ENCODE measurements around the gene ITGB3BP. TPM values are rescaled to one million over a fixed set of nuclear protein-coding genes. Genes with fewer than 3 reads are reported as not detected.

ITGB3BP gene
- total and polyA plus RNA-seq, 2 of the 8 experiments (the other 6 are each of a cell fraction or from before 2014, with no cell fraction given), result 17.6 to 49.1 TPM

DNA sequence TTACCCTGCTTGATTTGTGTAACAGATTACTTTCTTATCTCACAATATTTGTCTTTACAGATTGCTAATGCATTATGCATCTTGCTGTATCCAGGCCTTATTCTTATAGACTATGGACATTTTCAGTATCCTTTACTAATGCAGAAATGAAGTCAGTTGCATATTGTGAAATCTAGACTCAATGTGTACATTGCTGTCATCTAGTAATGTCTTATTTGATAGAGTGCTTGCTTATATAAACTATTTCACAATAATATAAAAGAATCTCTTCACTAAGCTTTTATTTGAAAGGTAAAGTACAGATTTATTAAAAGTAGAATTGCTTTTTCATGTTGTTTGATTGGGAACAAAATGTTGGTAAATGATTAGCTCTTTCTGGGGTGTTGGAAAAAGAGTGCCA lies 116.0 kb downstream of the ITGB3BP start:
- H2BK120ac ChIP-seq (replicated peaks; ENCODE audit: low read depth, low read length), result no peak overlapping the region
- no peak overlapping the region for H2BK5ac ChIP-seq (ENCODE audit: low read depth, low read length)
- no peak overlapping the region for H2BK20ac ChIP-seq (ENCODE audit: low read length)
- no peak overlapping the region for H2BK15ac ChIP-seq (ENCODE audit: low read length)
- H3K14ac ChIP-seq (ENCODE audit: insufficient read length), result no peak overlapping the region
- no peaks in the 10 kb centered on the region for H4K20me1 ChIP-seq (replicated peaks in 1 of 2; ENCODE audit: control insufficient read depth in 1 of 2, insufficient read depth in 2 of 2, low read length in 2 of 2)
- POLR2A ChIA-PET (ENCODE audit: partially characterized antibody), result no interaction called here
- H2BK12ac ChIP-seq (ENCODE audit: low read depth, low read length), result no peak overlapping the region
- H3K4me1 ChIP-seq (replicated peaks in 1 of 4; ENCODE audit: control insufficient read depth in 3 of 4, insufficient read depth in 4 of 4, low read length in 3 of 4), result no peaks in the 10 kb centered on the region; a peak in 1 of 7 replicates
- H3K18ac ChIP-seq (ENCODE audit: extremely low read depth, low read length), result no peak overlapping the region
- H3K9ac ChIP-seq (replicated peaks in 1 of 4; ENCODE audit: extremely low read depth in 1 of 4, low read depth in 3 of 4, low read length in 3 of 4), result no peak overlapping the region
- CTCF ChIA-PET (ENCODE audit: partially characterized antibody), result interaction anchor here (0.6 to 0.8 kb wide), 2 partner anchors 37 to 180 kb away, joined by 3 read pairs; no protein-coding TSS in a partner anchor
- no peak overlapping the region for H3K4me2 ChIP-seq (ENCODE audit: insufficient read depth in 1 of 2, low read depth in 2 of 2, low read length in 2 of 2)
- H3K4ac ChIP-seq (replicated peaks; ENCODE audit: insufficient read length, low read depth, low read length), result no peak overlapping the region
- no peaks in the 10 kb centered on the region for H3K9me3 ChIP-seq (ENCODE audit: insufficient read depth in 2 of 2, low read depth in 1 of 2, low read length in 1 of 2)
- H3K79me1 ChIP-seq (ENCODE audit: low read depth, low read length), result no peaks in the 10 kb centered on the region
- H2AFZ ChIP-seq (ENCODE audit: low read length), result no peak overlapping the region
- H4K5ac ChIP-seq (ENCODE audit: insufficient read length, low read depth, low read length), result no peak overlapping the region
- DNase-seq (ENCODE audit: low read depth in 1 of 2, low spot score in 2 of 2) (no peak), FAIRE-seq (no peak)
- no peak overlapping the region for H2AK5ac ChIP-seq (ENCODE audit: low read depth, low read length)
- H3K23me2 ChIP-seq (ENCODE audit: low read depth, low read length), result no peaks in the 10 kb centered on the region
- no peak overlapping the region for H3K23ac ChIP-seq (ENCODE audit: insufficient read length)
- H3K79me2 ChIP-seq (ENCODE audit: control insufficient read depth in 1 of 2, insufficient read depth in 2 of 2, low read length in 2 of 2), result no peaks in the 10 kb centered on the region
- no peak overlapping the region for H4K8ac ChIP-seq (ENCODE audit: extremely low read depth, insufficient read depth, low read length)
- H3K27ac ChIP-seq (ENCODE audit: low read depth, low read length), result no peak overlapping the region
- H3K36me3 ChIP-seq (ENCODE audit: control insufficient read depth in 2 of 4, insufficient read depth in 4 of 4, low read length in 3 of 4), result no peaks in the 10 kb centered on the region
- H3K56ac ChIP-seq (replicated peaks; ENCODE audit: insufficient read length, low read depth, low read length), result no peak overlapping the region
- H3K4me3 ChIP-seq (ENCODE audit: extremely low read depth in 1 of 4, insufficient read depth in 2 of 4, low read depth in 3 of 4, low read length in 4 of 4), result no peak overlapping the region
- H4K91ac ChIP-seq (replicated peaks; ENCODE audit: insufficient read length, low read length), result no peak overlapping the region
- H3K27me3 ChIP-seq (replicated peaks in 1 of 4; ENCODE audit: control insufficient read depth in 3 of 4, extremely low read depth in 1 of 4, insufficient read depth in 3 of 4, low read length in 3 of 4), result no peaks in the 10 kb centered on the region
- no peak for TF ChIP-seq ASH2L (IDR thresholded peaks at IDR 0.05; ENCODE audit: low read length)
- no peak for TF ChIP-seq RXRA (IDR thresholded peaks at IDR 0.05; ENCODE audit: insufficient read depth, low read depth, low read length)
- no peak for TF ChIP-seq EGR1 (IDR thresholded peaks at IDR 0.05; ENCODE audit: borderline replicate concordance, low read depth, low read length)
- TF ChIP-seq, protein P1, sequence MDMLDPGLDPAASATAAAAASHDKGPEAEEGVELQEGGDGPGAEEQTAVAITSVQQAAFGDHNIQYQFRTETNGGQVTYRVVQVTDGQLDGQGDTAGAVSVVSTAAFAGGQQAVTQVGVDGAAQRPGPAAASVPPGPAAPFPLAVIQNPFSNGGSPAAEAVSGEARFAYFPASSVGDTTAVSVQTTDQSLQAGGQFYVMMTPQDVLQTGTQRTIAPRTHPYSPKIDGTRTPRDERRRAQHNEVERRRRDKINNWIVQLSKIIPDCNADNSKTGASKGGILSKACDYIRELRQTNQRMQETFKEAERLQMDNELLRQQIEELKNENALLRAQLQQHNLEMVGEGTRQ (IDR thresholded peaks at IDR 0.05; ENCODE audit: low read length), result no peak
- no peak for TF ChIP-seq TAF1 (IDR thresholded peaks at IDR 0.05; ENCODE audit: low read depth, low read length)
- no peak for TF ChIP-seq GABPA (IDR thresholded peaks at IDR 0.05; ENCODE audit: borderline replicate concordance, insufficient read depth, low read length)
- no peak for TF ChIP-seq SIX5 (IDR thresholded peaks at IDR 0.05; ENCODE audit: low read depth, low read length)
- no peak for TF ChIP-seq NRF1 (IDR thresholded peaks at IDR 0.05; ENCODE audit: low read depth, low read length)
- no peak for TF ChIP-seq JUND (IDR thresholded peaks at IDR 0.05; ENCODE audit: low read length)
- TF ChIP-seq SAP30 (IDR thresholded peaks at IDR 0.05; ENCODE audit: insufficient read depth, insufficient replicate concordance, low read length), result no peak
- TF ChIP-seq, protein P2, sequence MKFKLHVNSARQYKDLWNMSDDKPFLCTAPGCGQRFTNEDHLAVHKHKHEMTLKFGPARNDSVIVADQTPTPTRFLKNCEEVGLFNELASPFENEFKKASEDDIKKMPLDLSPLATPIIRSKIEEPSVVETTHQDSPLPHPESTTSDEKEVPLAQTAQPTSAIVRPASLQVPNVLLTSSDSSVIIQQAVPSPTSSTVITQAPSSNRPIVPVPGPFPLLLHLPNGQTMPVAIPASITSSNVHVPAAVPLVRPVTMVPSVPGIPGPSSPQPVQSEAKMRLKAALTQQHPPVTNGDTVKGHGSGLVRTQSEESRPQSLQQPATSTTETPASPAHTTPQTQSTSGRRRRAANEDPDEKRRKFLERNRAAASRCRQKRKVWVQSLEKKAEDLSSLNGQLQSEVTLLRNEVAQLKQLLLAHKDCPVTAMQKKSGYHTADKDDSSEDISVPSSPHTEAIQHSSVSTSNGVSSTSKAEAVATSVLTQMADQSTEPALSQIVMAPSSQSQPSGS (IDR thresholded peaks at IDR 0.05; ENCODE audit: low read length), result no peak
- no peak for TF ChIP-seq HDAC2 (IDR thresholded peaks at IDR 0.05; ENCODE audit: borderline replicate concordance in 1 of 2, low read depth in 2 of 2, low read length in 2 of 2)
- TF ChIP-seq RFX5 (IDR thresholded peaks at IDR 0.05; ENCODE audit: borderline replicate concordance, low read depth, low read length), result no peak

All from H1 (cell line).